Body of pancreas (tissue), 4 donors: ENCODE measurements around the gene AZIN2.
"Not testable (repeated sequence)": the region's sequence is repeated elsewhere in the genome, so short reads cannot be mapped to it uniquely, and the experiment has no call there.

ENCODE experiments used
- CTCF ChIP-seq, 7 experiments: fragments of 450-650 bp in 4 of 7; fragments of 200-600 bp in 3 of 7; sonication (generic) in 3 of 7; IDR thresholded peaks; one replicate each; pipeline ENCODE4 v1.5.1; 2016 to 2019; ENCODE audit warnings: antibody characterized with exemption in 7 of 7
- POLR2A ChIP-seq, 3 donors: fragments of 450-650 bp; IDR thresholded peaks; one replicate each; pipeline ENCODE4 v1.6.1; 2016; ENCODE audit warnings: antibody characterized with exemption in 3 of 3, mild to moderate bottlenecking in 2 of 3

GRCh38 chr1:33066477-33066876 lies 14.5 kb upstream of the AZIN2 start:
- not testable (repeated sequence) for TF ChIP-seq CTCF, POLR2A (IDR thresholded peaks at IDR 0.05)
